ENCODE data around the gene PEX11B.
A peak's percentile ranks its signal among the peaks of the same experiment; 100 is the strongest.

Gene PEX11B

GRCh38 chr1:145918144-145918991, at the start of gene PEX11B:
TSS of gene PEX11B (minus strand) at chr1:145918717. CDS start at chr1:145918688, 29 bp downstream.
- ATAC-seq (replicated peaks; ENCODE audit: extremely low read depth, poor library complexity, severe bottlenecking) (peak; percentile 92), DNase-seq (ENCODE audit: low spot score in 2 of 2) (peak; percentile 81 to 86)
- Mint-ChIP-seq H3K4me3 (peak within 1 kb of the TSS; percentile 91), H3K36me3 (ENCODE audit: insufficient read depth) (peaks cover 28% of the 10 kb centered on the region), H3K9me3 (no peaks in the 10 kb centered on the region), H3K27ac (ENCODE audit: low read depth) (peak within 1 kb of the TSS; percentile 94), H3K4me1 (peaks cover 50% of the 10 kb centered on the region), H3K27me3 (no peaks in the 10 kb centered on the region)

GRCh38 chr1:145967288-145967687, 48.8 kb upstream of the PEX11B start:
- Mint-ChIP-seq H3K4me3 (no peak overlapping the region), H3K27me3 (no peaks in the 10 kb centered on the region), H3K27ac (ENCODE audit: low read depth) (no peak overlapping the region), H3K36me3 (ENCODE audit: insufficient read depth) (peaks cover 7% of the 10 kb centered on the region), H3K4me1 (peaks cover 28% of the 10 kb centered on the region), H3K9me3 (no peaks in the 10 kb centered on the region)
- ATAC-seq (replicated peaks; ENCODE audit: extremely low read depth, poor library complexity, severe bottlenecking) (no peak), DNase-seq (ENCODE audit: low spot score in 2 of 2) (no peak)

GRCh38 chr1:145965119-145965744, 46.7 kb upstream of the PEX11B start:
- H3K36me3 Mint-ChIP-seq (ENCODE audit: insufficient read depth): peaks cover 7% of the 10 kb centered on the region
- peak overlapping the region; percentile 89 for H3K4me3 Mint-ChIP-seq
- ATAC-seq (replicated peaks; ENCODE audit: extremely low read depth, poor library complexity, severe bottlenecking) (no peak), DNase-seq (ENCODE audit: low spot score in 2 of 2) (no peak)
- peak overlapping the region; percentile 90 for H3K27ac Mint-ChIP-seq (ENCODE audit: low read depth)
- no peaks in the 10 kb centered on the region for H3K9me3 Mint-ChIP-seq
- peaks cover 43% of the 10 kb centered on the region for H3K4me1 Mint-ChIP-seq
- no peaks in the 10 kb centered on the region for H3K27me3 Mint-ChIP-seq

GRCh38 chr1:145964328-145965118, 46.0 kb upstream of the PEX11B start, which contains the start of the genes ANKRD34A and POLR3GL:
TSS of gene ANKRD34A (minus strand) at chr1:145964575. CDS start at chr1:145961759, 2,816 bp downstream.
TSS of gene POLR3GL (plus strand) at chr1:145964690. CDS start at chr1:145974866, 10,176 bp downstream.
- peaks cover 7% of the 10 kb centered on the region for H3K36me3 Mint-ChIP-seq (ENCODE audit: insufficient read depth)
- H3K27me3 Mint-ChIP-seq: no peaks in the 10 kb centered on the region
- ATAC-seq (replicated peaks; ENCODE audit: extremely low read depth, poor library complexity, severe bottlenecking) (peak; percentile 89), DNase-seq (ENCODE audit: low spot score in 2 of 2) (peak; percentile 74 to 83)
- peaks cover 46% of the 10 kb centered on the region for H3K4me1 Mint-ChIP-seq
- H3K9me3 Mint-ChIP-seq: no peaks in the 10 kb centered on the region
- H3K27ac Mint-ChIP-seq (ENCODE audit: low read depth): peak within 1 kb of the TSS; percentile 90
- peak within 1 kb of the TSS; percentile 89 for H3K4me3 Mint-ChIP-seq

- Mint-ChIP-seq H3K36me3 (ENCODE audit: insufficient read depth) (peaks cover 5% of the 10 kb centered on the region), H3K4me1 (peaks cover 57% of the 10 kb centered on the region)
- ATAC-seq (replicated peaks; ENCODE audit: extremely low read depth, poor library complexity, severe bottlenecking): no peak
These were observed 44.9 kb upstream of the PEX11B start for GRCh38 chr1:145963265-145964019.

GRCh38 chr1:145962157-145963102, 43.9 kb upstream of the PEX11B start:
- H3K36me3 Mint-ChIP-seq (ENCODE audit: insufficient read depth): peaks cover 5% of the 10 kb centered on the region
- no peaks in the 10 kb centered on the region for H3K27me3 Mint-ChIP-seq
- DNase-seq (ENCODE audit: low spot score in 2 of 2) (no peak), ATAC-seq (replicated peaks; ENCODE audit: extremely low read depth, poor library complexity, severe bottlenecking) (no peak)
- H3K27ac Mint-ChIP-seq (ENCODE audit: low read depth): peak overlapping the region; percentile 82
- peaks cover 63% of the 10 kb centered on the region for H3K4me1 Mint-ChIP-seq
- peak overlapping the region; percentile 89 for H3K4me3 Mint-ChIP-seq
- no peaks in the 10 kb centered on the region for H3K9me3 Mint-ChIP-seq

More at GRCh38 chr1:145963265-145964019, 44.9 kb upstream of the PEX11B start:
- peak overlapping the region; percentile 89 for H3K4me3 Mint-ChIP-seq
- DNase-seq (ENCODE audit: low spot score in 2 of 2): no peak
- no peaks in the 10 kb centered on the region for H3K9me3 Mint-ChIP-seq
- peak overlapping the region; percentile 90 for H3K27ac Mint-ChIP-seq (ENCODE audit: low read depth)
- no peaks in the 10 kb centered on the region for H3K27me3 Mint-ChIP-seq

- DNase-seq (ENCODE audit: low spot score in 2 of 2) (no peak), ATAC-seq (replicated peaks; ENCODE audit: extremely low read depth, poor library complexity, severe bottlenecking) (no peak)
- H3K27ac Mint-ChIP-seq (ENCODE audit: low read depth): peak overlapping the region; percentile 85
- peak overlapping the region; percentile 89 for H3K4me3 Mint-ChIP-seq
- H3K36me3 Mint-ChIP-seq (ENCODE audit: insufficient read depth): peaks cover 12% of the 10 kb centered on the region
- H3K4me1 Mint-ChIP-seq: peaks cover 71% of the 10 kb centered on the region
- H3K27me3 Mint-ChIP-seq: no peaks in the 10 kb centered on the region
- H3K9me3 Mint-ChIP-seq: no peaks in the 10 kb centered on the region
These were observed 43.1 kb upstream of the PEX11B start for GRCh38 chr1:145961425-145962156.

GRCh38 chr1:145961109-145961424, 42.5 kb upstream of the PEX11B start:
- H3K4me3 Mint-ChIP-seq: peak overlapping the region; percentile 89
- DNase-seq (ENCODE audit: low spot score in 2 of 2): no peak
- H3K27me3 Mint-ChIP-seq: no peaks in the 10 kb centered on the region

GRCh38 chr1:145960468-145961108, 42.1 kb upstream of the PEX11B start:
- H3K9me3 Mint-ChIP-seq: no peaks in the 10 kb centered on the region
- H3K27ac Mint-ChIP-seq (ENCODE audit: low read depth): peak overlapping the region; percentile 85
- DNase-seq (ENCODE audit: low spot score in 2 of 2): no peak
- ATAC-seq (replicated peaks; ENCODE audit: extremely low read depth, poor library complexity, severe bottlenecking): no peak
- peaks cover 10% of the 10 kb centered on the region for H3K36me3 Mint-ChIP-seq (ENCODE audit: insufficient read depth)
- no peaks in the 10 kb centered on the region for H3K27me3 Mint-ChIP-seq
- peak overlapping the region; percentile 89 for H3K4me3 Mint-ChIP-seq
- H3K4me1 Mint-ChIP-seq: peaks cover 80% of the 10 kb centered on the region

More at GRCh38 chr1:145961109-145961424, 42.5 kb upstream of the PEX11B start:
- H3K9me3 Mint-ChIP-seq: no peaks in the 10 kb centered on the region
- peaks cover 75% of the 10 kb centered on the region for H3K4me1 Mint-ChIP-seq
- H3K36me3 Mint-ChIP-seq (ENCODE audit: insufficient read depth): peaks cover 11% of the 10 kb centered on the region
- peak overlapping the region; percentile 85 for H3K27ac Mint-ChIP-seq (ENCODE audit: low read depth)
- no peak for ATAC-seq (replicated peaks; ENCODE audit: extremely low read depth, poor library complexity, severe bottlenecking)

- Mint-ChIP-seq H3K27me3 (no peaks in the 10 kb centered on the region), H3K4me1 (peaks cover 81% of the 10 kb centered on the region), H3K9me3 (no peaks in the 10 kb centered on the region), H3K36me3 (ENCODE audit: insufficient read depth) (peaks cover 10% of the 10 kb centered on the region), H3K27ac (ENCODE audit: low read depth) (no peak overlapping the region), H3K4me3 (peak overlapping the region; percentile 89)
- DNase-seq (ENCODE audit: low spot score in 2 of 2): no peak
- ATAC-seq (replicated peaks; ENCODE audit: extremely low read depth, poor library complexity, severe bottlenecking): no peak
These were observed 41.5 kb upstream of the PEX11B start for GRCh38 chr1:145959957-145960467.

All from central memory CD8-positive, alpha-beta T cell (primary cell).